ENCODE measurements around the gene CIZ1.

The CIZ1 gene

GRCh38 chr9:128161215-128161902 is 30.0 kb downstream of the CIZ1 start:
- no peak for DNase-seq

GRCh38 chr9:128160603-128160987 is 30.8 kb downstream of the CIZ1 start:
- DNase-seq, result peak; percentile 38

GRCh38 chr9:128159784-128160602 is 31.4 kb downstream of the CIZ1 start, which contains the start of gene BBLN:
Gene BBLN, plus strand, starts transcription at chr9:128160265. Its CDS starts 143 bp downstream, at chr9:128160408.
- DNase-seq, result peak; percentile 93

- DNase-seq, result peak; percentile 87
Measured at GRCh38 chr9:128159522-128159783, 31.9 kb downstream of the CIZ1 start.

GRCh38 chr9:128155736-128156500 is 35.5 kb downstream of the CIZ1 start:
- no peak for DNase-seq

GRCh38 chr9:128153947-128154695 is 37.3 kb downstream of the CIZ1 start:
- DNase-seq, result no peak

- DNase-seq, result no peak
Measured at GRCh38 chr9:128153060-128153946, 38.1 kb downstream of the CIZ1 start.

GRCh38 chr9:128152133-128153059 is 39.0 kb downstream of the CIZ1 start:
- DNase-seq, result no peak

GRCh38 chr9:128151309-128152132 is 39.9 kb downstream of the CIZ1 start:
- DNase-seq, result no peak

GRCh38 chr9:128150594-128151308 is 40.6 kb downstream of the CIZ1 start:
- no peak for DNase-seq

GRCh38 chr9:128149951-128150593 is 41.3 kb downstream of the CIZ1 start:
- DNase-seq, result peak; percentile 49

- no peak for DNase-seq
Measured at GRCh38 chr9:128149001-128149701, 42.2 kb downstream of the CIZ1 start, which contains the start of gene LCN2. Gene LCN2, plus strand, starts transcription at chr9:128149453. Its CDS starts 73 bp downstream, at chr9:128149526.

GRCh38 chr9:128148509-128149000 is 42.8 kb downstream of the CIZ1 start:
- no peak for DNase-seq

- DNase-seq, result no peak
Measured at GRCh38 chr9:128146591-128147120, 44.7 kb downstream of the CIZ1 start.

GRCh38 chr9:128145951-128146351 is 45.4 kb downstream of the CIZ1 start:
- no peak for DNase-seq

- no peak for DNase-seq
Measured at GRCh38 chr9:128145536-128145935, 45.8 kb downstream of the CIZ1 start.

Measured in OCI-M1 (cell line).